HepG2 (cell line): ENCODE results near the gene CIT. TPM values are rescaled to one million over a fixed set of nuclear protein-coding genes. Genes with fewer than 3 reads are reported as not detected.

Experiments used
- ATAC-seq: fragments of 200-7000 bp; cut with Tn5 transposase; 3 replicates; pipeline ENCODE4 v1.9.1; 2020; ENCODE audit warnings: mild to moderate bottlenecking, moderate library complexity
- BruUV-seq: library from RNA; stranded (reverse); fragments of 400-500 nt; replicated peaks from 2 replicates; lab custom pipeline; 2021; lab: Mats Ljungman, UMichigan
- CTCF ChIA-PET: fragments of 300-600 bp; formaldehyde crosslinking; extraction: SDS; loops from one replicate; lab custom pipeline; 2021; ENCODE audit warnings: low total read pairs, inconsistent platforms, low intra/inter-chr PET ratio; lab: Yijun Ruan, JAX
- POLR2A ChIA-PET: fragments of 350-600 bp; sonication (Branson Sonifier 250); formaldehyde crosslinking; loops from one replicate; lab custom pipeline; 2020; ENCODE audit warnings: antibody characterized with exemption, inconsistent platforms; lab: Yijun Ruan, JAX
- DNase-seq: peaks from one replicate; pipeline ENCODE4 v3.0.0-alpha.2; 2015; ENCODE audit warnings: low spot score
- FAIRE-seq: peaks from 3 replicates; lab custom pipeline; 2011; peaks lifted over from hg19 to GRCh38; lab: Jason Lieb, UNC
- H2AFZ ChIP-seq: one replicate; pipeline ENCODE4 v1.6.1; 2011; ENCODE audit warnings: low read length, inconsistent platforms
- H3K27ac ChIP-seq: fragments of 300-600 bp; 3 replicates; pipeline ENCODE4 v1.8.0; 2011; ENCODE audit warnings: mixed run types, mild to moderate bottlenecking, mixed read lengths, low read length, inconsistent platforms; ENCODE audit not compliant: insufficient read depth; ENCODE audit errors: extremely low read length
- H3K27me3 ChIP-seq, 2 experiments: fragments of 200-600 bp in 1 of 2; 2 replicates in 1 of 2; 3 replicates in 1 of 2; pipeline versions ENCODE4 v1.6.0 to v1.8.0; 2011; ENCODE audit warnings: low read length in 2 of 2, mild to moderate bottlenecking in 2 of 2, moderate library complexity in 2 of 2, inconsistent platforms in 1 of 2; ENCODE audit not compliant: insufficient read depth in 2 of 2, control insufficient read depth in 1 of 2
- H3K36me3 ChIP-seq, 2 experiments: fragments of 200-600 bp in 1 of 2; replicated peaks in 1 of 2; 2 replicates in 1 of 2; 3 replicates in 1 of 2; pipeline versions ENCODE4 v1.5.1 to v1.8.0; 2011; ENCODE audit warnings: low read length in 2 of 2, inconsistent platforms in 1 of 2; ENCODE audit not compliant: insufficient read depth in 2 of 2, control insufficient read depth in 1 of 2
- H3K4me1 ChIP-seq: 2 replicates; pipeline ENCODE4 v1.5.1; 2012; ENCODE audit warnings: low read length, inconsistent platforms; ENCODE audit not compliant: insufficient read depth
- H3K4me2 ChIP-seq: 2 replicates; pipeline ENCODE4 v1.6.0; 2011; ENCODE audit warnings: low read depth, low read length, inconsistent platforms
- H3K4me3 ChIP-seq, 3 experiments: fragments of 200-600 bp in 1 of 3; sonication (generic), shearing (Covaris generic) in 1 of 3; replicated peaks in 1 of 3; 2 replicates each; pipeline ENCODE4 v1.5.1; 2011 to 2016; ENCODE audit warnings: low read length in 3 of 3, inconsistent platforms in 2 of 3, low read depth in 2 of 3, mild to moderate bottlenecking in 2 of 3, control low read depth in 1 of 3, mixed read lengths in 1 of 3; ENCODE audit not compliant: insufficient read depth in 1 of 3
- H3K79me2 ChIP-seq: one replicate; pipeline ENCODE4 v1.6.1; 2011; ENCODE audit warnings: low read length, inconsistent platforms; ENCODE audit not compliant: insufficient read depth
- H3K9ac ChIP-seq: 2 replicates; pipeline ENCODE4 v1.6.0; 2011; ENCODE audit warnings: mild to moderate bottlenecking, low read depth, low read length, inconsistent platforms; ENCODE audit not compliant: insufficient read depth
- H3K9me3 ChIP-seq: 2 replicates; pipeline ENCODE4 v1.5.1; 2012; ENCODE audit warnings: mild to moderate bottlenecking, low read length
- H4K20me1 ChIP-seq: 2 replicates; pipeline ENCODE4 v1.6.0; 2011; ENCODE audit warnings: inconsistent platforms, mild to moderate bottlenecking, low read length, moderate library complexity; ENCODE audit not compliant: insufficient read depth
- ARHGAP35 ChIP-seq: sonication (generic); formaldehyde crosslinking; IDR thresholded peaks from 2 replicates; pipeline ENCODE4 v1.9.0; 2022; ENCODE audit warnings: mild to moderate bottlenecking, inconsistent platforms, moderate library complexity, missing genetic modification reagents, borderline replicate concordance
- ETV6 ChIP-seq: sonication (generic); formaldehyde crosslinking; conservative IDR thresholded peaks from 2 replicates; pipeline ENCODE4 v1.4.0; 2020; ENCODE audit warnings: missing genetic modification reagents
- EZH2 ChIP-seq: conservative IDR thresholded peaks from 2 replicates; pipeline ENCODE4 v1.6.1; 2012; ENCODE audit warnings: mild to moderate bottlenecking, low read depth, low read length, moderate library complexity
- HHEX ChIP-seq: IDR thresholded peaks from 2 replicates; pipeline ENCODE4 v1.6.1; 2016; ENCODE audit warnings: control low read depth
- HOXA5 ChIP-seq: sonication (generic); formaldehyde crosslinking; IDR thresholded peaks from 2 replicates; pipeline ENCODE4 v1.4.0; 2020; ENCODE audit warnings: missing genetic modification reagents
- MATR3 ChIP-seq: sonication (generic); formaldehyde crosslinking; IDR thresholded peaks from 2 replicates; pipeline ENCODE4 v1.4.0; 2020; ENCODE audit warnings: missing genetic modification reagents
- POLR2AphosphoS5 ChIP-seq: IDR thresholded peaks from 2 replicates; pipeline ENCODE4 v1.6.1; 2012; ENCODE audit warnings: low read depth, low read length
- SALL1 ChIP-seq: sonication (generic); formaldehyde crosslinking; IDR thresholded peaks from 2 replicates; pipeline ENCODE4 v1.8.0; 2022; ENCODE audit warnings: mild to moderate bottlenecking, missing genetic modification reagents
- SETDB1 ChIP-seq: sonication (generic); formaldehyde crosslinking; IDR thresholded peaks from 2 replicates; pipeline ENCODE4 v1.5.1; 2020; ENCODE audit warnings: missing genetic modification reagents, mild to moderate bottlenecking, borderline replicate concordance
- TBX2 ChIP-seq: sonication (generic); formaldehyde crosslinking; IDR thresholded peaks from 2 replicates; pipeline ENCODE4 v1.5.0; 2020; ENCODE audit warnings: missing genetic modification reagents, mild to moderate bottlenecking, borderline replicate concordance
- ZBTB8A ChIP-seq: sonication (generic); formaldehyde crosslinking; IDR thresholded peaks from 2 replicates; pipeline ENCODE4 v1.4.0; 2020; ENCODE audit warnings: mild to moderate bottlenecking, low read depth, missing genetic modification reagents, borderline replicate concordance
- ZFY ChIP-seq: sonication (generic); formaldehyde crosslinking; IDR thresholded peaks from 2 replicates; pipeline ENCODE4 v1.4.0; 2020; ENCODE audit warnings: missing genetic modification reagents
- ZMYM2 ChIP-seq: sonication (generic); formaldehyde crosslinking; IDR thresholded peaks from 2 replicates; pipeline ENCODE4 v1.8.0; 2022; ENCODE audit warnings: mild to moderate bottlenecking, missing genetic modification reagents
- ZNF101 ChIP-seq: sonication (generic); formaldehyde crosslinking; IDR thresholded peaks from 2 replicates; pipeline ENCODE4 v1.4.0; 2020; ENCODE audit warnings: mild to moderate bottlenecking, low read depth, missing genetic modification reagents, borderline replicate concordance
- ZNF232 ChIP-seq: sonication (generic); formaldehyde crosslinking; IDR thresholded peaks from 2 replicates; pipeline ENCODE4 v1.4.0; 2020; ENCODE audit warnings: missing genetic modification reagents, borderline replicate concordance
- ZNF441 ChIP-seq: sonication (generic); formaldehyde crosslinking; IDR thresholded peaks from 2 replicates; pipeline ENCODE4 v1.7.0; 2021; ENCODE audit warnings: missing genetic modification reagents, borderline replicate concordance
- ZNF446 ChIP-seq: sonication (generic); formaldehyde crosslinking; IDR thresholded peaks from 2 replicates; pipeline ENCODE4 v1.5.0; 2020; ENCODE audit warnings: mild to moderate bottlenecking, missing genetic modification reagents
- ZNF570 ChIP-seq: sonication (generic); formaldehyde crosslinking; IDR thresholded peaks from 2 replicates; pipeline ENCODE4 v1.4.0; 2020; ENCODE audit warnings: mild to moderate bottlenecking, missing genetic modification reagents, borderline replicate concordance
- ZNF629 ChIP-seq: sonication (generic); formaldehyde crosslinking; conservative IDR thresholded peaks from 2 replicates; pipeline ENCODE4 v1.5.0; 2020; ENCODE audit warnings: missing genetic modification reagents
- ZNF703 ChIP-seq: sonication (generic); formaldehyde crosslinking; IDR thresholded peaks from 2 replicates; pipeline ENCODE4 v1.5.1; 2020; ENCODE audit warnings: missing genetic modification reagents, mild to moderate bottlenecking, moderate library complexity, borderline replicate concordance
- ZNF839 ChIP-seq: sonication (generic); formaldehyde crosslinking; IDR thresholded peaks from 2 replicates; pipeline ENCODE4 v1.4.0; 2020; ENCODE audit warnings: missing genetic modification reagents, mild to moderate bottlenecking, borderline replicate concordance
- ZSCAN9 ChIP-seq: IDR thresholded peaks from 2 replicates; pipeline ENCODE4 v1.6.1; 2016; ENCODE audit warnings: borderline replicate concordance
- WGBS: methylation state at CpG from one replicate; pipeline ENCODE4 v1.1.6; 2017; ENCODE audit warnings: low lambda C conversion rate; 5-methylcytosine and 5-hydroxymethylcytosine counted together
- in situ Hi-C: cut with HindIII; loops from 2 replicates; pipeline ENCODE4 v1.10.0; 2017; ENCODE audit warnings: low pct_unique_long_range_greater_than_20kb; ENCODE audit not compliant: extremely low pct_ligation_motif_present
- intact Hi-C: fragments of 100-400 bp; cut with micrococcal nuclease; formaldehyde crosslinking; loops from one replicate; pipeline ENCODE4 v1.10.0; 2022; ENCODE audit not compliant: unreplicated experiment
- polyA plus RNA-seq, 8 experiments: library from polyadenylated mRNA; depleted of rRNA in 3 of 8; stranded (reverse) in 7 of 8; unstranded in 1 of 8; fragments of >200 nt; fragmentation: Illumina TruSeq in 4 of 8; extraction: Trizol in 4 of 8; gene quantifications; 2 replicates each; pipeline versions ENCODE4 v1.2.1 to v1.2.3, GENCODE V29; 2011 to 2016; ENCODE audit warnings: low read depth in 4 of 8, missing spikeins in 1 of 8, mixed read lengths in 1 of 8; ENCODE audit not compliant: insufficient read depth in 1 of 8
- total RNA-seq, 5 experiments: library from RNA; depleted of rRNA; stranded (reverse); fragments of >200 nt; fragmentation: Illumina TruSeq; extraction: Trizol; gene quantifications; 2 replicates each; pipeline ENCODE4 v1.2.3, GENCODE V29; 2016; ENCODE audit warnings: low read depth in 1 of 5
- TF ChIP-seq, protein P1 (sequence below): sonication (generic); formaldehyde crosslinking; IDR thresholded peaks from 2 replicates; pipeline ENCODE4 v1.5.0; 2020; ENCODE audit warnings: mild to moderate bottlenecking, missing genetic modification reagents, moderate library complexity
- TF ChIP-seq, protein P2 (sequence below): fragments of 450-650 bp; IDR thresholded peaks from 2 replicates; pipeline ENCODE4 v1.6.1; 2016

The CIT gene
- total and polyA plus RNA-seq, 2 of the 13 experiments (the other 11 are each of a cell fraction or from before 2014, with no cell fraction given): 7.7 to 11.7 TPM

DNA sequence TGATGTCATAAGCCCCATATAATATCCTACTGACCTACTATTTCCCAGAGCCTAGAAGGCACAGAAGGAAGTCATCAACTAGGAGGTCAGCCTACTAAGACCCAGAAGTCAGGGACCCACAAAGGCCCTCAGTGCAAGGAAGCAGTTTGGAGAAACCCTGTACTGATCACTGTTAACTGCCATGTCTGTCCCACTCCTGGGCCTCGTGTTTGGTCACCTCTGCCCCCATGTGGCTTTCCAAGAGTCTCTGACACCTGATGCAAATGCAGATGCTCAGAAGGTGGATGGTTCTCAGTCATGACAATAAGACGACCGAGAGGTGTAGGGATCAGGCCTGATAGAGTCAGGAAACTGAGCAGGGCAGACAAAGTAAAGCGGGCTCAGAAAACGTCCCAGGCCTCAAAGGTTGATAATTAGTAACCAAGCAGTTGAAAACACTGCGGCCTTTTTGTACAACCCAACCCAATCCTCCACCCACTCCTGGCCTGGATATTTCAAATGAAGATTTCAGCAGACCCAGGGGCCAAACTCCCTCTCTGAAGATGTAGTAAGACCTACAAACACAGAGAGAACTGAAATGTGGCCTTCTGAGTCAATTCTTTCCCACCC lies 185.8 kb downstream of the CIT start:
- 31% methylated on average over 6 of the region's 6 CpGs for WGBS
- Histone ChIP-seq H3K4me2 (peak overlapping the region; percentile 45), H3K36me3 (peaks cover 3 to 17% of the 10 kb centered on the region in 2 experiments; a peak in 4 of 5 replicates), H3K4me1 (peaks cover 50% of the 10 kb centered on the region), H3K79me2 (no peaks in the 10 kb centered on the region), H4K20me1 (no peaks in the 10 kb centered on the region), H3K27me3 (no peaks in the 10 kb centered on the region), H3K27ac (peak overlapping the region; percentile 72), H3K9ac (peak overlapping the region; percentile 29; the same call in 1 of the 2 replicates), H2AFZ (peak overlapping the region; percentile 48), H3K4me3 (no peak overlapping the region; a peak in 1 of 6 replicates), H3K9me3 (no peaks in the 10 kb centered on the region)
- peak; percentile 90 for ATAC-seq
- ChIA-PET CTCF (no interaction called here), POLR2A (no interaction called here)
- BruUV-seq: no TSS peak
- in situ Hi-C loops: no loop called here
- intact Hi-C loops: loop anchor here (10.0 kb wide), 1 partner anchor 93 kb away; no protein-coding TSS in a partner anchor
- peak; percentile 72 for DNase-seq
- peak; percentile 87 for FAIRE-seq
- no peak for TF ChIP-seq ZNF629 (CRISPR knock-in tag)
- TF ChIP-seq ZNF446 (CRISPR knock-in tag): no peak
- TF ChIP-seq ZNF101 (CRISPR knock-in tag): no peak
- TF ChIP-seq ZNF232 (CRISPR knock-in tag): no peak
- no peak for TF ChIP-seq TBX2 (CRISPR knock-in tag)
- no peak for TF ChIP-seq MATR3 (CRISPR knock-in tag)
- TF ChIP-seq ZNF703 (CRISPR knock-in tag): no peak
- no peak for TF ChIP-seq ZNF839
- TF ChIP-seq SALL1 (CRISPR knock-in tag): 0 out of 2 replicates have a peak, but pooled peaks have one; percentile 14
- TF ChIP-seq SETDB1 (CRISPR knock-in tag): no peak
- no peak for TF ChIP-seq ETV6 (CRISPR knock-in tag)
- no peak for TF ChIP-seq ARHGAP35 (CRISPR knock-in tag)
- no peak for TF ChIP-seq HOXA5 (CRISPR knock-in tag)
- no peak for TF ChIP-seq ZBTB8A (CRISPR knock-in tag)
- TF ChIP-seq ZMYM2 (CRISPR knock-in tag): no peak
- TF ChIP-seq ZNF570 (CRISPR knock-in tag): no peak
- TF ChIP-seq POLR2AphosphoS5: 0 out of 2 replicates have a peak, but pooled peaks have one; percentile 21
- TF ChIP-seq EZH2: no peak
- TF ChIP-seq ZSCAN9 (CRISPR knock-in tag): no peak
- TF ChIP-seq HHEX (CRISPR knock-in tag): no peak
- peak; percentile 48 for TF ChIP-seq ZFY (CRISPR knock-in tag)
- TF ChIP-seq, protein P1, sequence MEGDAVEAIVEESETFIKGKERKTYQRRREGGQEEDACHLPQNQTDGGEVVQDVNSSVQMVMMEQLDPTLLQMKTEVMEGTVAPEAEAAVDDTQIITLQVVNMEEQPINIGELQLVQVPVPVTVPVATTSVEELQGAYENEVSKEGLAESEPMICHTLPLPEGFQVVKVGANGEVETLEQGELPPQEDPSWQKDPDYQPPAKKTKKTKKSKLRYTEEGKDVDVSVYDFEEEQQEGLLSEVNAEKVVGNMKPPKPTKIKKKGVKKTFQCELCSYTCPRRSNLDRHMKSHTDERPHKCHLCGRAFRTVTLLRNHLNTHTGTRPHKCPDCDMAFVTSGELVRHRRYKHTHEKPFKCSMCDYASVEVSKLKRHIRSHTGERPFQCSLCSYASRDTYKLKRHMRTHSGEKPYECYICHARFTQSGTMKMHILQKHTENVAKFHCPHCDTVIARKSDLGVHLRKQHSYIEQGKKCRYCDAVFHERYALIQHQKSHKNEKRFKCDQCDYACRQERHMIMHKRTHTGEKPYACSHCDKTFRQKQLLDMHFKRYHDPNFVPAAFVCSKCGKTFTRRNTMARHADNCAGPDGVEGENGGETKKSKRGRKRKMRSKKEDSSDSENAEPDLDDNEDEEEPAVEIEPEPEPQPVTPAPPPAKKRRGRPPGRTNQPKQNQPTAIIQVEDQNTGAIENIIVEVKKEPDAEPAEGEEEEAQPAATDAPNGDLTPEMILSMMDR (CRISPR knock-in tag): peak; percentile 51
- TF ChIP-seq, protein P2, sequence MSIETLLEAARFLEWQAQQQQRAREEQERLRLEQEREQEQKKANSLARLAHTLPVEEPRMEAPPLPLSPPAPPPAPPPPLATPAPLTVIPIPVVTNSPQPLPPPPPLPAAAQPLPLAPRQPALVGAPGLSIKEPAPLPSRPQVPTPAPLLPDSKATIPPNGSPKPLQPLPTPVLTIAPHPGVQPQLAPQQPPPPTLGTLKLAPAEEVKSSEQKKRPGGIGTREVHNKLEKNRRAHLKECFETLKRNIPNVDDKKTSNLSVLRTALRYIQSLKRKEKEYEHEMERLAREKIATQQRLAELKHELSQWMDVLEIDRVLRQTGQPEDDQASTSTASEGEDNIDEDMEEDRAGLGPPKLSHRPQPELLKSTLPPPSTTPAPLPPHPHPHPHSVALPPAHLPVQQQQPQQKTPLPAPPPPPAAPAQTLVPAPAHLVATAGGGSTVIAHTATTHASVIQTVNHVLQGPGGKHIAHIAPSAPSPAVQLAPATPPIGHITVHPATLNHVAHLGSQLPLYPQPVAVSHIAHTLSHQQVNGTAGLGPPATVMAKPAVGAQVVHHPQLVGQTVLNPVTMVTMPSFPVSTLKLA: no peak
- TF ChIP-seq ZNF441 (CRISPR knock-in tag): no peak
